Keratinocyte (primary cell): Measurements from ENCODE around the gene DNAJB13. TPM values are rescaled to one million over a fixed set of nuclear protein-coding genes. Genes with fewer than 3 reads are reported as not detected.

ENCODE experiments used
- DNase-seq: peaks from one replicate; pipeline ENCODE4 v3.0.0-alpha.2; 2011; ENCODE audit warnings: low read depth, missing footprints, low spot score
- FAIRE-seq: peaks from 2 replicates; lab custom pipeline; 2011; peaks lifted over from hg19 to GRCh38; lab: Jason Lieb, UNC
- H2AFZ ChIP-seq: 2 replicates; pipeline ENCODE4 v1.6.0; 2012; ENCODE audit warnings: low read length, control low read depth, inconsistent platforms; ENCODE audit not compliant: control insufficient read depth
- H3K27ac ChIP-seq: 2 replicates; pipeline ENCODE4 v1.5.1; 2011; ENCODE audit warnings: low read length; ENCODE audit not compliant: control insufficient read depth, insufficient read depth
- H3K27me3 ChIP-seq: 3 replicates; pipeline ENCODE4 v1.6.0; 2011; ENCODE audit warnings: low read length; ENCODE audit not compliant: control insufficient read depth, insufficient read depth; ENCODE audit errors: extremely low read depth
- H3K36me3 ChIP-seq, 2 experiments: 2 replicates in 1 of 2; 3 replicates in 1 of 2; pipeline ENCODE4 v1.5.1; 2011; ENCODE audit warnings: low read length in 2 of 2, mild to moderate bottlenecking in 1 of 2; ENCODE audit not compliant: control insufficient read depth in 2 of 2, insufficient read depth in 2 of 2; ENCODE audit errors: extremely low read depth in 1 of 2
- H3K4me1 ChIP-seq: 3 replicates; pipeline ENCODE4 v1.5.1; 2011; ENCODE audit warnings: low read length; ENCODE audit not compliant: control insufficient read depth, insufficient read depth; ENCODE audit errors: extremely low read depth
- H3K4me2 ChIP-seq: 3 replicates; pipeline ENCODE4 v1.6.0; 2011; ENCODE audit warnings: low read depth, low read length; ENCODE audit not compliant: control insufficient read depth, insufficient read depth; ENCODE audit errors: extremely low read depth
- H3K4me3 ChIP-seq, 3 experiments: fragments of 200-600 bp in 1 of 3; sonication (generic) in 1 of 3; 2 replicates in 2 of 3; 3 replicates in 1 of 3; pipeline ENCODE4 v1.5.1; 2011 to 2016; ENCODE audit warnings: low read length in 3 of 3, mild to moderate bottlenecking in 3 of 3, control low read depth in 2 of 3, inconsistent platforms in 1 of 3, low read depth in 1 of 3, mixed read lengths in 1 of 3, mixed run types in 1 of 3, moderate library complexity in 1 of 3; ENCODE audit not compliant: control insufficient read depth in 2 of 3, insufficient read depth in 2 of 3; ENCODE audit errors: extremely low read depth in 1 of 3
- H3K79me2 ChIP-seq: 2 replicates; pipeline ENCODE4 v1.6.0; 2012; ENCODE audit warnings: low read length; ENCODE audit not compliant: control insufficient read depth, insufficient read depth
- H3K9ac ChIP-seq: 3 replicates; pipeline ENCODE4 v1.6.0; 2011; ENCODE audit warnings: low read length; ENCODE audit not compliant: control insufficient read depth, insufficient read depth; ENCODE audit errors: extremely low read depth
- H3K9me1 ChIP-seq: 3 replicates; pipeline ENCODE4 v1.6.0; 2011; ENCODE audit warnings: low read length; ENCODE audit not compliant: control insufficient read depth, insufficient read depth; ENCODE audit errors: extremely low read depth
- H3K9me3 ChIP-seq: 2 replicates; pipeline ENCODE4 v1.5.1; 2012; ENCODE audit warnings: low read depth, low read length; ENCODE audit not compliant: control insufficient read depth
- H4K20me1 ChIP-seq: 3 replicates; pipeline ENCODE4 v1.6.0; 2011; ENCODE audit warnings: low read length; ENCODE audit not compliant: control insufficient read depth, insufficient read depth; ENCODE audit errors: extremely low read depth
- CTCF ChIP-seq, 3 experiments: IDR thresholded peaks in 1 of 3; conservative IDR thresholded peaks in 1 of 3; optimal IDR thresholded peaks in 1 of 3; 2 replicates in 2 of 3; 3 replicates in 1 of 3; pipeline versions ENCODE3 to v1.5.1; 2011; ENCODE audit warnings: low read length in 3 of 3, mild to moderate bottlenecking in 3 of 3, moderate library complexity in 2 of 3, control low read depth in 1 of 3, inconsistent platforms in 1 of 3; ENCODE audit not compliant: insufficient read depth in 2 of 3; ENCODE audit errors: extremely low read depth in 1 of 3
- EZH2 ChIP-seq: IDR thresholded peaks from one replicate; pipeline ENCODE4 v1.6.1; 2012; ENCODE audit warnings: inconsistent platforms, mild to moderate bottlenecking, low read length, moderate library complexity
- dilution Hi-C: fragments of 300-500 bp; cut with MboI; formaldehyde crosslinking; loops from one replicate; pipeline ENCODE4 v1.7.0; 2020; ENCODE audit warnings: low sequenced_read_pairs; ENCODE audit not compliant: extremely low pct_ligation_motif_present
- polyA plus RNA-seq, 5 experiments: library from polyadenylated mRNA; depleted of rRNA in 3 of 5; stranded (reverse) in 3 of 5; stranded (forward) in 1 of 5; unstranded in 1 of 5; fragments of >200 nt; gene quantifications; 1 replicate in 1 of 5; 2 replicates in 3 of 5; 3 replicates in 1 of 5; pipeline versions ENCODE4 v1.2.1 to v1.2.3, GENCODE V29; 2011 to 2012; ENCODE audit warnings: missing spikeins in 2 of 5, low read depth in 1 of 5, low replicate concordance in 1 of 5

The DNAJB13 gene
- polyA plus RNA-seq, 1 donor (not counting 4 experiments of a cell fraction or from before 2014, with no cell fraction given): 0.09 TPM

- no peak for FAIRE-seq
- TF ChIP-seq CTCF (optimal IDR thresholded peaks at IDR 0.05 in 1 of 3, IDR thresholded peaks at IDR 0.05 in 1 of 3, conservative IDR thresholded peaks at IDR 0.05 in 1 of 3; ENCODE audit: extremely low read depth in 1 of 3, insufficient read depth in 2 of 3, low read length in 3 of 3) (no peak), EZH2 (no peak)
- Histone ChIP-seq H3K27me3 (no peaks in the 10 kb centered on the region), H3K4me2 (no peak overlapping the region), H2AFZ (no peak overlapping the region), H3K27ac (no peak overlapping the region), H3K79me2 (no peaks in the 10 kb centered on the region), H3K9ac (no peak overlapping the region), H4K20me1 (no peaks in the 10 kb centered on the region), H3K4me1 (no peaks in the 10 kb centered on the region), H3K36me3 (peaks cover 0 to 3% of the 10 kb centered on the region in 2 experiments), H3K9me3 (no peaks in the 10 kb centered on the region), H3K4me3 (no peak overlapping the region), H3K9me1 (no peaks in the 10 kb centered on the region)
- dilution Hi-C loops: no loop called here
- no peak for DNase-seq
Observed at GRCh38 chr11:74011360-74012073, 60.7 kb downstream of the DNAJB13 start.

GRCh38 chr11:74012074-74012809 is 61.4 kb downstream of the DNAJB13 start:
- H3K27me3 ChIP-seq: no peaks in the 10 kb centered on the region
- no peak overlapping the region for H2AFZ ChIP-seq
- no peak overlapping the region for H3K27ac ChIP-seq
- no peak overlapping the region for H3K9ac ChIP-seq
- H3K4me1 ChIP-seq: no peaks in the 10 kb centered on the region
- H3K4me3 ChIP-seq: no peak overlapping the region
- H3K4me2 ChIP-seq: no peak overlapping the region
- DNase-seq (no peak), FAIRE-seq (no peak)
- H3K9me3 ChIP-seq: no peaks in the 10 kb centered on the region
- TF ChIP-seq CTCF (optimal IDR thresholded peaks at IDR 0.05 in 1 of 3, IDR thresholded peaks at IDR 0.05 in 1 of 3, conservative IDR thresholded peaks at IDR 0.05 in 1 of 3; ENCODE audit: extremely low read depth in 1 of 3, insufficient read depth in 2 of 3, low read length in 3 of 3) (no peak), EZH2 (no peak)
- peaks cover 0 to 3% of the 10 kb centered on the region in 2 experiments for H3K36me3 ChIP-seq
- H4K20me1 ChIP-seq: no peaks in the 10 kb centered on the region
- dilution Hi-C loops: no loop called here
- H3K9me1 ChIP-seq: no peaks in the 10 kb centered on the region
- no peaks in the 10 kb centered on the region for H3K79me2 ChIP-seq
